Mesodermal cell (in vitro differentiated cells): ENCODE results near the gene ZFP28.

Experiments used
- H3K27ac ChIP-seq: 2 replicates; pipeline ENCODE4 v1.7.0; 2013; ENCODE audit warnings: mild to moderate bottlenecking, low read depth, low read length, moderate library complexity; ENCODE audit not compliant: severe bottlenecking
- H3K36me3 ChIP-seq: 2 replicates; pipeline ENCODE4 v1.7.1; 2013; ENCODE audit warnings: mild to moderate bottlenecking, low read length, moderate library complexity; ENCODE audit not compliant: control insufficient read depth, insufficient read depth
- H3K4me1 ChIP-seq: one replicate; pipeline ENCODE4 v1.7.1; 2013; ENCODE audit warnings: mild to moderate bottlenecking, low read length; ENCODE audit not compliant: insufficient read depth, control insufficient read depth, poor library complexity, severe bottlenecking
- H3K4me3 ChIP-seq: 2 replicates; pipeline ENCODE4 v1.7.0; 2013; ENCODE audit warnings: low read length, control low read depth, mild to moderate bottlenecking; ENCODE audit not compliant: insufficient read depth, poor library complexity, severe bottlenecking; ENCODE audit errors: extremely low read depth
- H3K9me3 ChIP-seq: 2 replicates; pipeline ENCODE4 v1.7.1; 2013; ENCODE audit warnings: mild to moderate bottlenecking, low read length, moderate library complexity; ENCODE audit not compliant: control insufficient read depth
- WGBS, 2 experiments: methylation state at CpG; one replicate each; pipeline ENCODE4 v1.1.5; 2013; ENCODE audit warnings: missing lambda C conversion rate in 2 of 2; ENCODE audit not compliant: insufficient coverage in 2 of 2; 5-methylcytosine and 5-hydroxymethylcytosine counted together

ZFP28 gene

GRCh38 chr19:56596676-56597075 is 57.9 kb downstream of the ZFP28 start:
- H3K4me1 ChIP-seq: peaks cover 4% of the 10 kb centered on the region
- peak overlapping the region; percentile 92 for H3K4me3 ChIP-seq
- peaks cover 44% of the 10 kb centered on the region for H3K9me3 ChIP-seq
- WGBS, 2 experiments: 50% methylated on average over 2 of the region's 4 CpGs; no CpG with 5 or more reads in 1 of the 2 experiments
- H3K27ac ChIP-seq: no peak overlapping the region
- H3K36me3 ChIP-seq: peaks cover 41% of the 10 kb centered on the region

- peaks cover 43% of the 10 kb centered on the region for H3K9me3 ChIP-seq
- no peak overlapping the region for H3K27ac ChIP-seq
- peaks cover 4% of the 10 kb centered on the region for H3K4me1 ChIP-seq
- H3K36me3 ChIP-seq: peaks cover 51% of the 10 kb centered on the region
- H3K4me3 ChIP-seq: no peak overlapping the region
- 80 to 92% methylated on average over 1 to 2 of the region's 4 CpGs for WGBS, 2 experiments
These were observed 58.9 kb downstream of the ZFP28 start for GRCh38 chr19:56597696-56598095.

- WGBS, 2 experiments: 94 to 96% methylated on average over 2 to 3 of the region's 3 CpGs
- H3K4me1 ChIP-seq: no peaks in the 10 kb centered on the region
- H3K36me3 ChIP-seq: peaks cover 82% of the 10 kb centered on the region
- no peak overlapping the region for H3K27ac ChIP-seq
- H3K4me3 ChIP-seq: no peak overlapping the region
- H3K9me3 ChIP-seq: peaks cover 41% of the 10 kb centered on the region
These were observed 62.6 kb downstream of the ZFP28 start for GRCh38 chr19:56601375-56601774.

- peaks cover 24% of the 10 kb centered on the region for H3K9me3 ChIP-seq
- no peaks in the 10 kb centered on the region for H3K4me1 ChIP-seq
- no peak overlapping the region for H3K4me3 ChIP-seq
- H3K36me3 ChIP-seq: peaks cover 66% of the 10 kb centered on the region
- no peak overlapping the region for H3K27ac ChIP-seq
- WGBS, 2 experiments: 75 to 95% methylated on average over 4 to 5 of the region's 6 CpGs
These were observed 65.1 kb downstream of the ZFP28 start for GRCh38 chr19:56603829-56604228.
